Lower lobe of right lung (tissue), 2 donors: ENCODE measurements around the gene BCORL1. TPM values are rescaled to one million over a fixed set of nuclear protein-coding genes. Genes with fewer than 3 reads are reported as not detected.

Source experiments
- ATAC-seq, 2 donors: fragments of 200-7000 bp; cut with Tn5 transposase; one replicate each; pipeline ENCODE4 v1.9.1; 2020 to 2022; ENCODE audit warnings: mild to moderate bottlenecking in 2 of 2, moderate library complexity in 2 of 2
- DNase-seq: peaks from one replicate; pipeline ENCODE4 v3.0.0-alpha.2; 2020
- H3K27ac ChIP-seq: fragments of 200-600 bp; one replicate; pipeline ENCODE4 v1.8.0; 2022
- H3K27me3 ChIP-seq: fragments of 200-600 bp; one replicate; pipeline ENCODE4 v1.8.0; 2022; ENCODE audit warnings: low read depth
- H3K36me3 ChIP-seq: fragments of 200-600 bp; one replicate; pipeline ENCODE4 v1.8.0; 2022; ENCODE audit warnings: mild to moderate bottlenecking
- H3K4me1 ChIP-seq: fragments of 200-600 bp; one replicate; pipeline ENCODE4 v1.8.0; 2022
- H3K4me3 ChIP-seq: fragments of 200-600 bp; one replicate; pipeline ENCODE4 v1.8.0; 2022; ENCODE audit warnings: mild to moderate bottlenecking
- H3K9me3 ChIP-seq: fragments of 200-600 bp; one replicate; pipeline ENCODE4 v1.8.0; 2022
- CTCF ChIP-seq: fragments of 200-600 bp; IDR thresholded peaks from one replicate; pipeline ENCODE4 v1.8.0; 2022; ENCODE audit warnings: antibody characterized with exemption, mild to moderate bottlenecking
- intact Hi-C: fragments of 100-400 bp; cut with DNase I; formaldehyde crosslinking; loops from one replicate; pipeline ENCODE4 v1.11.0; 2022
- total RNA-seq: library from RNA; stranded (reverse); fragmentation: NEBNext Ultra II Directional; extraction: Animal tissue kit (Norgen Biotek cat#: 25700); gene quantifications from one replicate; pipeline ENCODE4 v1.2.1, GENCODE V29; 2021
- donor health status: DM: no; HTN: yes; CAD: no; lungs with severe emphysema.

Gene BCORL1
- total RNA-seq, 1 donor from 2014 or later = 13.6 TPM

GRCh38 chrX:130012683-130013082 is 30.2 kb downstream of the BCORL1 start:
- TF ChIP-seq CTCF = no peak
- no peak overlapping the region for H3K27ac ChIP-seq
- no peaks in the 10 kb centered on the region for H3K27me3 ChIP-seq
- peaks cover 28% of the 10 kb centered on the region for H3K36me3 ChIP-seq
- no peak overlapping the region for H3K4me3 ChIP-seq
- ATAC-seq = no peak
- no peaks in the 10 kb centered on the region for H3K4me1 ChIP-seq
- intact Hi-C loops = no loop called here
- H3K9me3 ChIP-seq = no peaks in the 10 kb centered on the region
- no peak for DNase-seq

- Histone ChIP-seq H3K27me3 (no peaks in the 10 kb centered on the region), H3K9me3 (no peaks in the 10 kb centered on the region), H3K4me1 (no peaks in the 10 kb centered on the region), H3K4me3 (no peak overlapping the region), H3K27ac (no peak overlapping the region), H3K36me3 (peaks cover 28% of the 10 kb centered on the region)
- no peak for ATAC-seq
- intact Hi-C loops = no loop called here
- TF ChIP-seq CTCF = no peak
- no peak for DNase-seq
These were observed 31.2 kb downstream of the BCORL1 start for GRCh38 chrX:130013661-130014060.

- DNase-seq (no peak), ATAC-seq (no peak)
- no peaks in the 10 kb centered on the region for H3K27me3 ChIP-seq
- H3K9me3 ChIP-seq = no peaks in the 10 kb centered on the region
- intact Hi-C loops = no loop called here
- H3K27ac ChIP-seq = no peak overlapping the region
- no peak overlapping the region for H3K4me3 ChIP-seq
- no peaks in the 10 kb centered on the region for H3K4me1 ChIP-seq
- TF ChIP-seq CTCF = no peak
- peaks cover 28% of the 10 kb centered on the region for H3K36me3 ChIP-seq
These were observed 31.9 kb downstream of the BCORL1 start for GRCh38 chrX:130014356-130014755.

- Histone ChIP-seq H3K9me3 (no peaks in the 10 kb centered on the region), H3K27ac (no peak overlapping the region), H3K27me3 (no peaks in the 10 kb centered on the region), H3K36me3 (peaks cover 28% of the 10 kb centered on the region), H3K4me3 (no peak overlapping the region), H3K4me1 (no peaks in the 10 kb centered on the region)
- ATAC-seq = no peak
- TF ChIP-seq CTCF = no peak
- no peak for DNase-seq
- intact Hi-C loops = no loop called here
These were observed 32.3 kb downstream of the BCORL1 start for GRCh38 chrX:130014770-130015169.

GRCh38 chrX:130015181-130015580 is 32.7 kb downstream of the BCORL1 start:
- no peak for DNase-seq
- Histone ChIP-seq H3K27ac (no peak overlapping the region), H3K36me3 (peaks cover 28% of the 10 kb centered on the region), H3K4me3 (no peak overlapping the region), H3K4me1 (no peaks in the 10 kb centered on the region), H3K27me3 (no peaks in the 10 kb centered on the region), H3K9me3 (no peaks in the 10 kb centered on the region)
- TF ChIP-seq CTCF = no peak
- no peak for ATAC-seq
- intact Hi-C loops = no loop called here

GRCh38 chrX:130018143-130018542 is 35.7 kb downstream of the BCORL1 start:
- H3K4me1 ChIP-seq = no peaks in the 10 kb centered on the region
- no peaks in the 10 kb centered on the region for H3K9me3 ChIP-seq
- H3K36me3 ChIP-seq = peaks cover 44% of the 10 kb centered on the region
- DNase-seq = no peak
- ATAC-seq = no peak
- intact Hi-C loops = no loop called here
- no peak for TF ChIP-seq CTCF
- H3K4me3 ChIP-seq = no peak overlapping the region
- no peak overlapping the region for H3K27ac ChIP-seq
- H3K27me3 ChIP-seq = no peaks in the 10 kb centered on the region
